Middle frontal gyrus (tissue), 1 donor: ENCODE measurements around the gene ANKRD2.
"Not testable (repeated sequence)": the region's sequence is repeated elsewhere in the genome, so short reads cannot be mapped to it uniquely, and the experiment has no call there.

Experiments used
- DNase-seq: peaks from one replicate; pipeline ENCODE4 v3.0.0-alpha.2; 2015; ENCODE audit warnings: low spot score; ENCODE audit errors: extremely low spot score

ANKRD2 gene

GRCh38 chr10:97546456-97547270 lies 25.9 kb upstream of the ANKRD2 start:
- no peak for DNase-seq

- no peak for DNase-seq
Observed at GRCh38 chr10:97547271-97547600, 25.3 kb upstream of the ANKRD2 start.

GRCh38 chr10:97547962-97548361 lies 24.6 kb upstream of the ANKRD2 start:
- DNase-seq, result no peak

GRCh38 chr10:97548828-97549455 lies 23.6 kb upstream of the ANKRD2 start:
- DNase-seq, result no peak

- peak; percentile 11 for DNase-seq
Observed at GRCh38 chr10:97549587-97550322, 22.8 kb upstream of the ANKRD2 start.

GRCh38 chr10:97550336-97551149 lies 22.0 kb upstream of the ANKRD2 start:
- DNase-seq, result no peak

- no peak for DNase-seq
Observed at GRCh38 chr10:97551271-97551670, 21.3 kb upstream of the ANKRD2 start.

GRCh38 chr10:97553575-97554031 lies 19.0 kb upstream of the ANKRD2 start:
- DNase-seq, result peak; percentile 26

- DNase-seq, result not testable (repeated sequence)
Observed at GRCh38 chr10:97554336-97554735, 18.2 kb upstream of the ANKRD2 start.

- not testable (repeated sequence) for DNase-seq
Observed at GRCh38 chr10:97555541-97555940, 17.0 kb upstream of the ANKRD2 start.

GRCh38 chr10:97560731-97561381 lies 11.7 kb upstream of the ANKRD2 start:
- not testable (repeated sequence) for DNase-seq

- DNase-seq, result not testable (repeated sequence)
Observed at GRCh38 chr10:97561386-97562077, 11.0 kb upstream of the ANKRD2 start.

- not testable (repeated sequence) for DNase-seq
Observed at GRCh38 chr10:97562329-97562728, 10.2 kb upstream of the ANKRD2 start.

GRCh38 chr10:97563337-97563736 lies 9.2 kb upstream of the ANKRD2 start:
- no peak for DNase-seq

GRCh38 chr10:97564776-97565175 lies 7.8 kb upstream of the ANKRD2 start:
- no peak for DNase-seq

- DNase-seq, result no peak
Observed at GRCh38 chr10:97566336-97566996, 6.1 kb upstream of the ANKRD2 start.

GRCh38 chr10:97567891-97568290 lies 4.7 kb upstream of the ANKRD2 start:
- DNase-seq, result no peak

GRCh38 chr10:97570146-97570788 lies 2.3 kb upstream of the ANKRD2 start:
- no peak for DNase-seq
